SK-N-MC (cell line): ENCODE data around the gene RBM19.

ENCODE experiments used
- DNase-seq: peaks from one replicate; pipeline ENCODE4 v3.0.0-alpha.2; 2011; ENCODE audit warnings: low read depth, low spot score
- H3K27ac ChIP-seq: fragments of 200-600 bp; sonication (generic); 2 replicates; pipeline ENCODE4 v1.5.1; 2016; ENCODE audit warnings: mixed run types
- H3K36me3 ChIP-seq: fragments of 200-600 bp; sonication (generic); 2 replicates; pipeline ENCODE4 v1.6.1; 2017; ENCODE audit warnings: antibody characterized with exemption, low read length, mixed read lengths; ENCODE audit not compliant: insufficient read depth
- H3K4me3 ChIP-seq: fragments of 200-600 bp; sonication (generic); 2 replicates; pipeline ENCODE4 v1.5.1; 2016
- H3K9ac ChIP-seq: fragments of 200-600 bp; sonication (generic); 2 replicates; pipeline ENCODE4 v1.8.0; 2017; ENCODE audit warnings: mixed run types, mixed read lengths; ENCODE audit not compliant: insufficient read length
- H3K9me3 ChIP-seq: fragments of 200-600 bp; sonication (generic); 2 replicates; pipeline ENCODE4 v1.6.1; 2017; ENCODE audit warnings: low read depth, mild to moderate bottlenecking, antibody characterized with exemption, low read length, moderate library complexity, mixed read lengths
- EZH2 ChIP-seq: fragments of 200-600 bp; sonication (generic); IDR thresholded peaks from one replicate; pipeline ENCODE4 v1.6.1; 2017; ENCODE audit warnings: antibody characterized with exemption
- FOXP2 ChIP-seq: optimal IDR thresholded peaks from 2 replicates; pipeline ENCODE3; 2011; ENCODE audit warnings: mild to moderate bottlenecking, moderate library complexity; ENCODE audit not compliant: insufficient read depth; ENCODE audit errors: extremely low read length, control extremely low read depth
- POLR2AphosphoS5 ChIP-seq: IDR thresholded peaks from 2 replicates; pipeline ENCODE4 v1.6.1; 2012; ENCODE audit warnings: mild to moderate bottlenecking, low read depth, low read length, borderline replicate concordance

The RBM19 gene

GRCh38 chr12:113887906-113888305, 78.2 kb downstream of the RBM19 start:
- H3K4me3 ChIP-seq: no peak overlapping the region
- TF ChIP-seq FOXP2: no peak
- no peak for TF ChIP-seq EZH2
- TF ChIP-seq POLR2AphosphoS5: no peak
- no peak overlapping the region for H3K9ac ChIP-seq
- H3K9me3 ChIP-seq: no peaks in the 10 kb centered on the region
- peaks cover 4% of the 10 kb centered on the region; the same call in 1 of the 2 replicates for H3K36me3 ChIP-seq
- DNase-seq: no peak
- H3K27ac ChIP-seq: no peak overlapping the region

DNA sequence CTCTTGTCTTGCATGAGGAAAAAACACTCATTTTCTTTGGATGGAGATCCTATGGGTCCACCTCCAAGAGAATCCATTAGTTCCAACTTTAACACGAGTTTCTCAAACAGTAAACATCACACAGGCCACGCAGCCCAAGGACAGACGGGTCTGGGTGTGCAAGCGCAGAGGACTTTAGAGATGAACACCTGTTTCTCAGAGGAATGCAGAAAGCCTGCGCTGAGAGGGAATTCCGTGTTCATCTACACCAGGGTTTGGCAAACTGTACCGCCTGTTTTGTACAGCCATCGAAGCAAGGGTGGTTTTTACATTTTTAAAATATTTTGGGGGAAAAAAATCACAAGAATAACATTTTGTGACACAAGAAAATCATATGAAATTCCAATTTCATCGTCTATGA, 79.4 kb downstream of the RBM19 start:
- H3K9ac ChIP-seq: no peak overlapping the region
- no peak overlapping the region for H3K27ac ChIP-seq
- TF ChIP-seq EZH2 (no peak), POLR2AphosphoS5 (no peak), FOXP2 (no peak)

GRCh38 chr12:113884392-113884791, 81.7 kb downstream of the RBM19 start:
- TF ChIP-seq POLR2AphosphoS5: no peak
- no peak for TF ChIP-seq FOXP2
- TF ChIP-seq EZH2: no peak
- Histone ChIP-seq H3K9ac (no peak overlapping the region), H3K9me3 (no peaks in the 10 kb centered on the region), H3K4me3 (no peak overlapping the region), H3K27ac (no peak overlapping the region), H3K36me3 (peaks cover 4% of the 10 kb centered on the region; the same call in 1 of the 2 replicates)
- no peak for DNase-seq

More for the DNA sequence above, 79.4 kb downstream of the RBM19 start:
- no peaks in the 10 kb centered on the region for H3K9me3 ChIP-seq
- DNase-seq: no peak
- no peak overlapping the region for H3K4me3 ChIP-seq
- H3K36me3 ChIP-seq: peaks cover 4% of the 10 kb centered on the region; the same call in 1 of the 2 replicates

- H3K9me3 ChIP-seq: no peaks in the 10 kb centered on the region
- no peak for DNase-seq
- no peak for TF ChIP-seq FOXP2
- TF ChIP-seq EZH2: no peak
- TF ChIP-seq POLR2AphosphoS5: no peak
- H3K27ac ChIP-seq: no peak overlapping the region
- H3K36me3 ChIP-seq: peaks cover 4% of the 10 kb centered on the region; the same call in 1 of the 2 replicates
- no peak overlapping the region for H3K4me3 ChIP-seq
- H3K9ac ChIP-seq: no peak overlapping the region
Measured at GRCh38 chr12:113882690-113883089, 83.4 kb downstream of the RBM19 start.

- Histone ChIP-seq H3K9me3 (no peaks in the 10 kb centered on the region), H3K36me3 (peaks cover 4% of the 10 kb centered on the region; the same call in 1 of the 2 replicates), H3K4me3 (no peak overlapping the region), H3K27ac (no peak overlapping the region), H3K9ac (no peak overlapping the region)
- no peak for TF ChIP-seq FOXP2
- no peak for TF ChIP-seq POLR2AphosphoS5
- no peak for TF ChIP-seq EZH2
- DNase-seq: no peak
Measured at GRCh38 chr12:113880988-113881962, 84.8 kb downstream of the RBM19 start.

DNA sequence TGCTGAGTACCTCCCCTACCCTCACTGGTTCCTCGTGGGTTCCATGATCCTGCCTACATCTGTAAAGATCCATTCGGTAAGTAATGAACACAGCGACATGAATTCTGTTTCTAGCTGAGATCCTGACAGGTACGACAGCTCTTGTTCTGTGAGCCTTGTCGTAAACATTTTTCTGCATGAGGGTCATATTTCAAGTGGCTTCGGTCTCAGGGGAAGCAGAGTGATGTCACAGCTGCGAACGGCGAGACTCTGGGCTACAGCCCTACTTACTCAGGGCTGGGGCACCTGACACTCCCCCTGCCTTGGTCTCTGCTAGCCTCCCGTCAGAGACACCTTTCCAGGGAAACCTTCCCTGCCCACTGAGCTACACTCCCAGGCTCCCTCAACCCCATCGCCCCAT, 85.8 kb downstream of the RBM19 start:
- Histone ChIP-seq H3K9ac (no peak overlapping the region), H3K9me3 (no peaks in the 10 kb centered on the region), H3K27ac (no peak overlapping the region), H3K4me3 (no peak overlapping the region), H3K36me3 (peaks cover 4% of the 10 kb centered on the region; the same call in 1 of the 2 replicates)
- DNase-seq: no peak
- TF ChIP-seq POLR2AphosphoS5 (no peak), FOXP2 (no peak), EZH2 (no peak)

- DNase-seq: no peak
- Histone ChIP-seq H3K36me3 (peaks cover 4% of the 10 kb centered on the region; the same call in 1 of the 2 replicates), H3K9me3 (no peaks in the 10 kb centered on the region), H3K9ac (no peak overlapping the region), H3K4me3 (no peak overlapping the region), H3K27ac (no peak overlapping the region)
- no peak for TF ChIP-seq FOXP2
Measured at GRCh38 chr12:113879658-113880057, 86.5 kb downstream of the RBM19 start.

DNA sequence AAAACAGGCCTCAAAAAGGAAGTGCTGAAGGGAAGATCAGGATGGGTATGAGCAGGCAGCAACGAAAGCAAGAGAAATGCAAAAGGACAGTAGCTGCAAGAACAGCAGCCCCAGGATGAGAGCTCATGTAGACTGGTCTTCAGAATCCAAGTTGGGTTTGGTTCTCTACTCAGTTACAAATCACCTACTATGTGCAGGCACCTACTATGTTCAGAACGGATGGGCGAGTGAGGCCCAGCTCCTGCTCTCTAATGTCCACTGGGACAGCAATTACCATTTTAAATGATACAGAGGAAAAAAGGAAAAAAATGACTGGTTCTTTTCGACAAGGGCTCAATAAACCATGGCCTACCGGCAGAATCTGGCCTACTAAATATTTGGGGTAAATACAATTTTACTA, 88.5 kb downstream of the RBM19 start:
- H3K27ac ChIP-seq: no peak overlapping the region
- DNase-seq: no peak
- no peaks in the 10 kb centered on the region for H3K9me3 ChIP-seq
- TF ChIP-seq POLR2AphosphoS5 (no peak), EZH2 (no peak), FOXP2 (no peak)
- no peak overlapping the region for H3K4me3 ChIP-seq
- H3K9ac ChIP-seq: no peak overlapping the region
- H3K36me3 ChIP-seq: no peaks in the 10 kb centered on the region

GRCh38 chr12:113876160-113876559, 90.0 kb downstream of the RBM19 start:
- no peak for DNase-seq
- no peak for TF ChIP-seq EZH2
- TF ChIP-seq FOXP2: no peak
- no peak for TF ChIP-seq POLR2AphosphoS5

More at GRCh38 chr12:113876160-113876559, 90.0 kb downstream of the RBM19 start:
- Histone ChIP-seq H3K4me3 (no peak overlapping the region), H3K36me3 (no peaks in the 10 kb centered on the region), H3K9me3 (no peaks in the 10 kb centered on the region), H3K27ac (no peak overlapping the region), H3K9ac (no peak overlapping the region)
